Small intestine (tissue), 16 donors: ENCODE measurements around the gene VSIG1. TPM values are rescaled to one million over a fixed set of nuclear protein-coding genes. Genes with fewer than 3 reads are reported as not detected.

ENCODE experiments used
- DNase-seq, 2 donors: peaks; one replicate each; pipeline versions ENCODE4 v3.0.0 to v3.0.0-alpha.2; 2013
- FAIRE-seq: peaks from 2 replicates; lab custom pipeline; 2012; peaks lifted over from hg19 to GRCh38; lab: Jason Lieb, UNC
- H3K27ac ChIP-seq, 3 donors: one replicate each; pipeline ENCODE4 v1.5.1; 2013; ENCODE audit warnings: low read length in 2 of 3, mild to moderate bottlenecking in 2 of 3, control low read depth in 1 of 3, inconsistent platforms in 1 of 3, low read depth in 1 of 3, moderate library complexity in 1 of 3
- H3K27me3 ChIP-seq, 3 donors: one replicate each; pipeline ENCODE4 v1.6.1; 2013; ENCODE audit warnings: low read length in 3 of 3, inconsistent platforms in 1 of 3; ENCODE audit not compliant: control insufficient read depth in 3 of 3, insufficient read depth in 3 of 3
- H3K36me3 ChIP-seq, 3 donors: one replicate each; pipeline ENCODE4 v1.6.1; 2013; ENCODE audit warnings: low read length in 3 of 3, inconsistent platforms in 1 of 3, low read depth in 1 of 3, mild to moderate bottlenecking in 1 of 3, moderate library complexity in 1 of 3; ENCODE audit not compliant: control insufficient read depth in 3 of 3, insufficient read depth in 2 of 3
- H3K4me1 ChIP-seq, 3 donors: one replicate each; pipeline ENCODE4 v1.6.1; 2013; ENCODE audit warnings: low read length in 2 of 3, inconsistent platforms in 1 of 3, low read depth in 1 of 3, mild to moderate bottlenecking in 1 of 3, moderate library complexity in 1 of 3; ENCODE audit not compliant: control insufficient read depth in 3 of 3, insufficient read depth in 2 of 3
- H3K4me3 ChIP-seq, 3 donors: one replicate each; pipeline ENCODE4 v1.5.1; 2013; ENCODE audit warnings: low read length in 3 of 3, control low read depth in 1 of 3, inconsistent platforms in 1 of 3, low read depth in 1 of 3, mild to moderate bottlenecking in 1 of 3, moderate library complexity in 1 of 3
- H3K9me3 ChIP-seq, 2 donors: one replicate each; pipeline ENCODE4 v1.6.1; 2013; ENCODE audit warnings: low read depth in 1 of 2, low read length in 1 of 2; ENCODE audit not compliant: control insufficient read depth in 2 of 2, insufficient read depth in 1 of 2
- WGBS, 3 donors: extraction: QIAGEN DNeasy Blood & Tissue Kit; methylation state at CpG; one replicate each; pipeline ENCODE4 v1.1.7; 2013; 5-methylcytosine and 5-hydroxymethylcytosine counted together
- long read RNA-seq, 10 donors: transcript quantifications; one replicate each; lab custom pipeline, GENCODE V29; 2026
- polyA plus RNA-seq, 4 donors: library from polyadenylated mRNA; stranded (reverse) in 3 of 4; unstranded in 1 of 4; fragments of 200-250 nt in 3 of 4; fragments of 120-200 nt in 1 of 4; gene quantifications; one replicate each; pipeline versions ENCODE4 v1.2.1 to v1.2.3, GENCODE V29; 2013
- donor health status: healthy with polysubstance abuse.
- donor health status: control.
- donor health status: control.
- donor health status: Bipolar disorder and iron deficiency.
- donor health status: healthy.

Gene VSIG1
- polyA plus RNA-seq: under 1 TPM in 3 of 4 donors, not detected in 1; 0.16 to 0.45 (median 0.43) TPM
- long read RNA-seq, donor 1: 0 reads
- long read RNA-seq, donor 2: 0 reads
- long read RNA-seq, donor 3: 0 reads
- long read RNA-seq, donor 4: 0 reads
- long read RNA-seq, donor 5: 0 reads
- long read RNA-seq, donor 6, partial matches to known transcripts: 0 of 1 reads
- long read RNA-seq, donor 6, other reads (novel, unspliced or antisense): 0 of 1 reads
- long read RNA-seq, donor 7: 0 reads
- long read RNA-seq, donor 8: 0 reads
- long read RNA-seq, donor 9: 0 reads
- long read RNA-seq, donor 10: 0 reads

GRCh38 chrX:108044554-108045256 is at the start of gene VSIG1:
VSIG1 (plus strand) TSS chrX:108045065; CDS start chrX:108045131, 66 bp downstream.
- no peaks in the 10 kb centered on the region for H3K36me3 ChIP-seq
- no peaks in the 10 kb centered on the region for H3K4me1 ChIP-seq
- no peak within 1 kb of the TSS for H3K4me3 ChIP-seq
- H3K27ac ChIP-seq: no peak within 1 kb of the TSS
- DNase-seq: no peak
- H3K27me3 ChIP-seq: no peaks in the 10 kb centered on the region
- WGBS, 3 donors: 38 to 58% (median 50%) methylated on average over 10 of the region's 10 CpGs
- no peaks in the 10 kb centered on the region for H3K9me3 ChIP-seq
- no peak for FAIRE-seq

DNA sequence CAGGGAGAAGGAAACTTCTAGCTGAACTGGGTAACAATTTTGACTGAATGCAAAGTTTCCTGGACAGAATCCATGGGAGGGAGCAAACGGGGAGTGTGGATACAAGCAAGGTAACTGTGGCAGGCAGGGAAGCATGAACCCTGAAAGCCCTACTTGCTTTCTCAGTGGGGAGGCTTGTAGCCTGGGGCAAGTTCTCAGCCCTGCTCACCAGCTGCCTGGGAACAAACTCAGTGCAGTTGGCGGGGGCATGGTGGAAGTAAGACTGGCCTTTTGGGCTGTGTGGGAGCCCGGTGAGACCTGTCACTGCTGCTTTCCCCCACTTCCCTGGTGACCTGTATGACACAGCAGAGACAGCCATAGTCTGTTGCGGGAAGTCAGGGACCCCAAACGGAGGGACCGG is 48.7 kb upstream of the VSIG1 start:
- Histone ChIP-seq H3K36me3 (no peaks in the 10 kb centered on the region), H3K4me3 (no peak overlapping the region), H3K4me1 (no peaks in the 10 kb centered on the region), H3K9me3 (no peaks in the 10 kb centered on the region), H3K27me3 (no peaks in the 10 kb centered on the region), H3K27ac (no peak overlapping the region)
- DNase-seq (no peak), FAIRE-seq (no peak)
- WGBS, 3 donors: 75 to 91% (median 80%) methylated on average over 6 of the region's 6 CpGs

DNA sequence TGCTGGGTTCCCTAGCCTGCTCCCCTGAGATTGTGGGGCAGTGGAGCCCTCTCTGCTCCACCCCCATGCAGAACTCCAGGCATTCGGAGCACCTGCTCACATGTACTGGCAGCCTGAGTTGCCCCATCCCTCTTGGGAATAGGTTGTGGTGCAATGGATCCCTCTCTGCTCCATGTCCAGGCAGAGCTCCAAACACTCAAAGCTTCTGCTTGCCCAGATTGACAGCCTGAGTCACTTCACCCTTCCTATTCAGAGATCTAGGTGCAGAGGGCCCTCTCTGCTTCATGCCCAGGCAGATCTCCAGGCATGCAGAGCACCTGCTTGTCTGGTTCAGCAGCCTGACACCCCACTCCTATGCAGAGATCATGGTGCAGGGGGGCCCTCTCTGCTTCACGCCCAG is 44.1 kb upstream of the VSIG1 start:
- Histone ChIP-seq H3K27me3 (no peaks in the 10 kb centered on the region), H3K27ac (no peak overlapping the region), H3K4me1 (no peaks in the 10 kb centered on the region), H3K4me3 (no peak overlapping the region), H3K36me3 (no peaks in the 10 kb centered on the region), H3K9me3 (no peaks in the 10 kb centered on the region)
- FAIRE-seq: no peak
- WGBS, 3 donors: 55 to 74% (median 73%) methylated on average over 2 of the region's 2 CpGs
- no peak for DNase-seq

GRCh38 chrX:108001218-108001814 is 43.5 kb upstream of the VSIG1 start:
- no peaks in the 10 kb centered on the region for H3K4me1 ChIP-seq
- H3K4me3 ChIP-seq: no peak overlapping the region
- H3K27me3 ChIP-seq: no peaks in the 10 kb centered on the region
- H3K36me3 ChIP-seq: no peaks in the 10 kb centered on the region
- DNase-seq (peak; percentile 11 to 34), FAIRE-seq (no peak)
- 15 to 28% (median 18%) methylated on average over 11 of the region's 11 CpGs for WGBS, 3 donors
- H3K9me3 ChIP-seq: no peaks in the 10 kb centered on the region
- H3K27ac ChIP-seq: no peak overlapping the region

DNA sequence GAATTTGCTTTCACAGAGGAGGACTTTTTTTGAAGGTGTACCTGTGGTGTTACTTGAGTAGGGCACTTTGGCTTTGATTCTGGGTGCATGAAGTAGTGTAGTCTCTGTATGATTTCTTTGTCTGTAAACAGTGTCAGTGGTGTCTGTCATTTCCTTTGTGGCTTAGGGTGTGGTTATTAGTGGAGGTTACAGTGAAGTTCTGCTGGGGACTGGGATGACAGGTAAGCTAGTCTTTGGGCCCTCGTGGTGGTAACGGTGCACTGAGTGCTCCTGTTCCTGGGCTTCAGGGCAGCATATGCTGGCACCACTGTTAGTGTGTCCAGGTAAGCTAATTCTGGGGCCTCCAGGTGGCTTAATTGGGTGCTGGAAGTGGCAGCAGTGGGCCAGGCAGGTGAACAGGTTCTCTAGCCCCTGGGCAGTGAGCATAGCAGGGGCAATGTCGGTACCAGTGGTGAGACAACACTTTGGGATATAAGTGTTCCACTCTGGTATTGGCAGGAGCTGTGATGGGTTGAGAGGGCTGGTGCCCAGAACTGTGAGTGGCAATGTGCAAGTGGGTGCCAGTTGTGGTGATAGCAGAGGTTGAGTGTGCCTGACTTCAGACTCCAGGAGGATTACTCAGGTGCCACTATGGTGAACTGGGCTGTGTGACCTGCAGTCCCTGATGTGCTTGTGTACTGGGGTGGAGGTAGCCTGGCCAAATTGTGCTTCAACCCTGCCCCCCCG is 26.0 kb upstream of the VSIG1 start:
- 70 to 84% (median 76%) methylated on average over 4 of the region's 4 CpGs for WGBS, 3 donors
- no peak overlapping the region for H3K4me3 ChIP-seq
- H3K36me3 ChIP-seq: no peaks in the 10 kb centered on the region
- no peak for FAIRE-seq
- DNase-seq: peak in 1 of 2 donors; percentile 33
- no peaks in the 10 kb centered on the region for H3K27me3 ChIP-seq
- H3K9me3 ChIP-seq: no peaks in the 10 kb centered on the region
- H3K4me1 ChIP-seq: peaks cover 0 to 8% (median 0%) of the 10 kb centered on the region in 3 donors
- no peak overlapping the region for H3K27ac ChIP-seq

- no peaks in the 10 kb centered on the region for H3K36me3 ChIP-seq
- peaks cover 0 to 8% (median 0%) of the 10 kb centered on the region in 3 donors for H3K4me1 ChIP-seq
- no peak for DNase-seq
- H3K9me3 ChIP-seq: no peaks in the 10 kb centered on the region
- no peaks in the 10 kb centered on the region for H3K27me3 ChIP-seq
- no peak overlapping the region for H3K4me3 ChIP-seq
- 34 to 64% (median 57%) methylated on average over 3 of the region's 3 CpGs for WGBS, 3 donors
- H3K27ac ChIP-seq: no peak overlapping the region
- no peak for FAIRE-seq
These were observed 25.4 kb upstream of the VSIG1 start for GRCh38 chrX:108019382-108019875.

GRCh38 chrX:108020631-108021030 is 24.2 kb upstream of the VSIG1 start:
- no peak for FAIRE-seq
- 0 to 22% (median 7%) methylated on average over 2 of the region's 2 CpGs for WGBS, 3 donors

More at GRCh38 chrX:108020631-108021030, 24.2 kb upstream of the VSIG1 start:
- Histone ChIP-seq H3K9me3 (no peaks in the 10 kb centered on the region), H3K27me3 (no peaks in the 10 kb centered on the region), H3K27ac (no peak overlapping the region), H3K4me1 (peaks cover 0 to 8% (median 0%) of the 10 kb centered on the region in 3 donors), H3K36me3 (no peaks in the 10 kb centered on the region), H3K4me3 (no peak overlapping the region)
- peak; percentile 12 to 18 for DNase-seq
